GM18511 (cell line): ENCODE measurements around the gene MED27.

Experiments
- ATAC-seq: cut with Tn5 transposase; IDR thresholded peaks from one replicate; pipeline ENCODE4 v1.9.1; 2021; ENCODE audit warnings: mild to moderate bottlenecking, moderate library complexity; ENCODE audit not compliant: unreplicated experiment

The MED27 gene

GRCh38 chr9:131823701-131824146 lies 255.9 kb downstream of the MED27 start:
- ATAC-seq, result no peak

- no peak for ATAC-seq
Observed at GRCh38 chr9:131818089-131818488, 261.6 kb downstream of the MED27 start.

GRCh38 chr9:131817627-131818026 lies 262.0 kb downstream of the MED27 start:
- no peak for ATAC-seq

- ATAC-seq, result no peak
Observed at GRCh38 chr9:131817073-131817472, 262.6 kb downstream of the MED27 start.

- ATAC-seq, result no peak
Observed at GRCh38 chr9:131815970-131816873, 263.4 kb downstream of the MED27 start.

GRCh38 chr9:131814707-131815106 lies 265.0 kb downstream of the MED27 start:
- no peak for ATAC-seq

GRCh38 chr9:131813116-131813515 lies 266.6 kb downstream of the MED27 start:
- no peak for ATAC-seq

- ATAC-seq, result no peak
Observed at GRCh38 chr9:131812116-131812790, 267.4 kb downstream of the MED27 start.

GRCh38 chr9:131811405-131811804 lies 268.3 kb downstream of the MED27 start:
- ATAC-seq, result no peak

GRCh38 chr9:131810351-131811170 lies 269.1 kb downstream of the MED27 start:
- no peak for ATAC-seq
